Measurements from ENCODE around the gene DYRK1A.

- TF ChIP-seq, protein P1, sequence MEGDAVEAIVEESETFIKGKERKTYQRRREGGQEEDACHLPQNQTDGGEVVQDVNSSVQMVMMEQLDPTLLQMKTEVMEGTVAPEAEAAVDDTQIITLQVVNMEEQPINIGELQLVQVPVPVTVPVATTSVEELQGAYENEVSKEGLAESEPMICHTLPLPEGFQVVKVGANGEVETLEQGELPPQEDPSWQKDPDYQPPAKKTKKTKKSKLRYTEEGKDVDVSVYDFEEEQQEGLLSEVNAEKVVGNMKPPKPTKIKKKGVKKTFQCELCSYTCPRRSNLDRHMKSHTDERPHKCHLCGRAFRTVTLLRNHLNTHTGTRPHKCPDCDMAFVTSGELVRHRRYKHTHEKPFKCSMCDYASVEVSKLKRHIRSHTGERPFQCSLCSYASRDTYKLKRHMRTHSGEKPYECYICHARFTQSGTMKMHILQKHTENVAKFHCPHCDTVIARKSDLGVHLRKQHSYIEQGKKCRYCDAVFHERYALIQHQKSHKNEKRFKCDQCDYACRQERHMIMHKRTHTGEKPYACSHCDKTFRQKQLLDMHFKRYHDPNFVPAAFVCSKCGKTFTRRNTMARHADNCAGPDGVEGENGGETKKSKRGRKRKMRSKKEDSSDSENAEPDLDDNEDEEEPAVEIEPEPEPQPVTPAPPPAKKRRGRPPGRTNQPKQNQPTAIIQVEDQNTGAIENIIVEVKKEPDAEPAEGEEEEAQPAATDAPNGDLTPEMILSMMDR (IDR thresholded peaks at IDR 0.05) = no peak
- TF ChIP-seq POLR2A (IDR thresholded peaks at IDR 0.05; ENCODE audit: low read depth) (no peak), POLR2AphosphoS5 (IDR thresholded peaks at IDR 0.05) (no peak)
Observed at GRCh38 chr21:37372127-37372731, 5.7 kb downstream of the DYRK1A start.

Data from esophagus muscularis mucosa (tissue), 3 donors.